Stimulated activated memory B cell treated with anti-CD40 and anti-IgM and Interleukin-4, amounts not matched to agents 10 μg/mL and 1 μg/mL and 100 μg/mL, for 72 hours (primary cell): ENCODE measurements around the gene SLC29A2.
"Not testable (repeated sequence)": the region's sequence is repeated elsewhere in the genome, so short reads cannot be mapped to it uniquely, and the experiment has no call there.

Experiments used
- ATAC-seq: fragments of 150-1000 bp; cut with Tn5 transposase; 2 replicates; pipeline ENCODE4 v1.10.0; 2021
- H3K27ac Mint-ChIP-seq: one replicate; pipeline ENCODE4 v1.8.0; 2022; ENCODE audit warnings: mild to moderate bottlenecking, mixed read lengths
- H3K27me3 Mint-ChIP-seq: one replicate; pipeline ENCODE4 v1.8.0; 2022; ENCODE audit warnings: mixed read lengths
- H3K36me3 Mint-ChIP-seq: one replicate; pipeline ENCODE4 v1.8.0; 2022; ENCODE audit warnings: mixed read lengths
- H3K4me1 Mint-ChIP-seq: one replicate; pipeline ENCODE4 v1.8.0; 2022; ENCODE audit warnings: mixed read lengths
- H3K4me3 Mint-ChIP-seq: one replicate; pipeline ENCODE4 v1.8.0; 2022; ENCODE audit warnings: mild to moderate bottlenecking, moderate library complexity, mixed read lengths
- H3K9me3 Mint-ChIP-seq: one replicate; pipeline ENCODE4 v1.8.0; 2022; ENCODE audit warnings: mixed read lengths

Gene SLC29A2

DNA sequence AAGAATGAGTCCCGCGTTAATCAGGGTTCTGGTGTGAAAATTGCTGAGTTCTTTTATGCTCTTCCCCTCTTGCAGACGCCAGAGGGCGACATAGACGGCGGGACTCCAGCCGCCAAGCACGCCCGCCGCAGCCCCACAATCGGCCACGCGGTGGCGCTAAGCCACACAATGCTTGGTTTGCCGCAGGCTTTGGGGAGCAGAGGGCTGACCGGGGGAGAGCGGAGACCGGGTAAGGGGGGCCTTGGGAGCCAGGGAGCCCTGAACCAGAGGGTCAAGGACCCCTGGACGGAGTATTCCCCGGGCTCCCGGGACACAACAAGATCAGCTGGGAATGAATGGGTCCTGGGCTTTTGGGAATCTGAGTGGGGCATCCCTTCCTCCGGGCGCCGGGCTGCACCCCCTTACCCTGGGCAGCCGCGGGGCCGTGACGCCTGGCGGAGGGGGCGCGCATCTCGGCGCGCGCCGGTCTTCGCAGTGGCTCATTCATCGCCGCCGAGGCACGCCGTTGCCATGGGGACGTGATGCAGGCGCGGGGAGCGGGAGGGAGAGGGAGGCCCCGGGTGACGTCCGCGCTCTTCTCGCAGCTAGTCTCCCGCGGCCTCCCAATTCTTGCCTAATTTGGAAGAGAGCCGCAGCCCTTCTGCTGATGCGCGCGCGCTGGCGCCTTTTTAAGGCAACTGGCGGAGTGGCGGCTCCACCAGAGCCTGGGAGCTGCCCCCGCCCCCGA lies 37.1 kb upstream of the SLC29A2 start:
- Mint-ChIP-seq H3K4me1 (peaks cover 6% of the 10 kb centered on the region), H3K27me3 (peaks cover 74% of the 10 kb centered on the region), H3K9me3 (no peaks in the 10 kb centered on the region), H3K27ac (no peak overlapping the region), H3K4me3 (peak overlapping the region; percentile 81), H3K36me3 (no peaks in the 10 kb centered on the region)
- ATAC-seq = peak; percentile 90

DNA sequence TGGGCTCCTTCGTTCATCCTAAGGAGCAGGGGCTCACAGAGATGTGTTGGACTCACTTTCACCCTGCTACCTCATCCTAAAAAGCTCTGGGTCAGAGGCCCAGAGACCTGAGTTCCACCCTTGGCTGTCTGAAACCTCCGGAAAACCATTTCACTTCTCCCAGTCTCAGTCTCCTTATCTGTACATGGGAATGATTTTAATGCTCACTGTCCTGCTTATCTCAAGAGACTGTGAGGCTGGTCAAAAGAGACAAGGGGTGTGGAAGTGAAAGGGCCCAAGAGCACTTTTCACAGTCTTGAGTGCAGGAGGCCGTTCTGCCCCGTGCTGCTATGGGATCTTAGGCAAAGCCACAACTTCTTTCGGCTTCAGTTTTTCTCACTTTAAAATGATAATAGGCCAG lies 36.1 kb upstream of the SLC29A2 start:
- no peaks in the 10 kb centered on the region for H3K36me3 Mint-ChIP-seq
- no peak overlapping the region for H3K27ac Mint-ChIP-seq
- no peaks in the 10 kb centered on the region for H3K9me3 Mint-ChIP-seq
- H3K27me3 Mint-ChIP-seq = peaks cover 73% of the 10 kb centered on the region
- no peak overlapping the region for H3K4me3 Mint-ChIP-seq
- peaks cover 6% of the 10 kb centered on the region for H3K4me1 Mint-ChIP-seq
- ATAC-seq = no peak

DNA sequence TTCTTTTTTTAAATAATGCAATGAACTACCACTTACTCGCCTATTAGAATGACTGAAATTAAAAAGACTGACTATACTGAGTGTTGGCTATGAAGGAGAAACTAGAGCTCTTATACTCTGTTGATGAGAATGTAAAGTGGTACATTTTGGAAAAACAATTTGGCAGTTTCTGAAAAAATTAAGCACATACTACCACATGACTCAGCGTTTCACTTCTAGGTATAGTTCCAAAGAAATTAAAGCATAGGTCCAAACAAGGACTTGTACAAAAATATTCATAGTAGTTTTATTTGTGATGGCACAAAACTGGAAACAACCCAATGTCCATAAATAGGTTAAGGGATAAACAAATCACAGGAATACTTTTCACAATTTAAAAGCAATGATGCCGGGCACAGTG lies 22.4 kb upstream of the SLC29A2 start:
- H3K4me3 Mint-ChIP-seq = no peak overlapping the region
- H3K27ac Mint-ChIP-seq = no peak overlapping the region
- ATAC-seq = no peak
- H3K9me3 Mint-ChIP-seq = no peaks in the 10 kb centered on the region
- H3K4me1 Mint-ChIP-seq = peaks cover 8% of the 10 kb centered on the region
- H3K36me3 Mint-ChIP-seq = no peaks in the 10 kb centered on the region
- H3K27me3 Mint-ChIP-seq = peaks cover 32% of the 10 kb centered on the region

DNA sequence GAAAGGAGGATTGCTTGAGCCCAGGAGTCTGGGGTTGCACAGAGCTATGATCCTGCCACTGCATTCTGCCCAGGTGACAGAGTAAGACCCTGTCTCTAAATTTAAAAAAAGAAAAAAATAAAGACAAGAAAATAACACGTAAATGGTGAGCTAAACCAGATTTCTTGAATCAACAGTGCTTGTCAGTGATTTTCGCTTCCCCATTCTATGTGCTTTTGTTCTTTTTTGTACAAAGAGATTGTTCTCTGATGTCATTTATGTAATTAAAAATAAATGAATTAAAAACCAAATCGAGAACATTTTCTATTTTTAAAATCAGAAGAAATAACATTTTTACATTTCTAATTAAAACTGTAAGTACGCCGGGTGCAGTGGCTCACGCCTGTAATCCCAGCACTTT lies 19.8 kb upstream of the SLC29A2 start:
- no peak for ATAC-seq
- H3K4me3 Mint-ChIP-seq = no peak overlapping the region

DNA sequence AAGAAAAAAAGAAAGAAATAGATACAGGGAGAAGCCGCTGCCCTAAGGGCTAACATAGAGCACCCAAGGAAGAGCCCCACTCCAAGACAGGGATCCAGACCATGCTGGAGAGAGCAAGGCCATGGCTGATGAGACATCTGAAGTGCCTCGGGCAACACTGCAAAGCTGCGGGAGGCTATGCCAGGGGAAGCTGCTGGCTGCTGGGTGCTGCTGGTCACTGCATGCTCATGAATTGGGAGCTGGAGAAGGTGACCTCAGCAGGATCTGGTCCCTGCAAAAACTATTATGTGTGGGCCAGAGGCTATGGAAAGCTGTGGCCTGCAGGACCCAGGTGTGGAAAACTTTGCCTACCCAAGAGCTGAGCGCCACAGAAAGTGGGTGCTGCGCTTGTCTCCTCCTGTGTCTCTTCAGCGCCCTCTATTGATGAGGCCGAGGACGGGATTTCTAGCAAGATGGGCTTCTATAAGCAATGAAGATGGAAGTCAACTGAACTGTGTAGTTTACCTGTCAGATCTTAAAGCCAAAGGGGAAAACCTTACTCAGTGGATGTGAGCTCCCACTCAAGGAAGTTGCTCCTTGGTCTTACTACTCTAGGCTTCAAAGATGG lies 17.3 kb upstream of the SLC29A2 start:
- Mint-ChIP-seq H3K36me3 (no peaks in the 10 kb centered on the region), H3K9me3 (no peaks in the 10 kb centered on the region)

More for the DNA sequence above, 19.8 kb upstream of the SLC29A2 start:
- Mint-ChIP-seq H3K36me3 (no peaks in the 10 kb centered on the region), H3K27me3 (peaks cover 31% of the 10 kb centered on the region), H3K27ac (no peak overlapping the region), H3K4me1 (peaks cover 10% of the 10 kb centered on the region), H3K9me3 (no peaks in the 10 kb centered on the region)

DNA sequence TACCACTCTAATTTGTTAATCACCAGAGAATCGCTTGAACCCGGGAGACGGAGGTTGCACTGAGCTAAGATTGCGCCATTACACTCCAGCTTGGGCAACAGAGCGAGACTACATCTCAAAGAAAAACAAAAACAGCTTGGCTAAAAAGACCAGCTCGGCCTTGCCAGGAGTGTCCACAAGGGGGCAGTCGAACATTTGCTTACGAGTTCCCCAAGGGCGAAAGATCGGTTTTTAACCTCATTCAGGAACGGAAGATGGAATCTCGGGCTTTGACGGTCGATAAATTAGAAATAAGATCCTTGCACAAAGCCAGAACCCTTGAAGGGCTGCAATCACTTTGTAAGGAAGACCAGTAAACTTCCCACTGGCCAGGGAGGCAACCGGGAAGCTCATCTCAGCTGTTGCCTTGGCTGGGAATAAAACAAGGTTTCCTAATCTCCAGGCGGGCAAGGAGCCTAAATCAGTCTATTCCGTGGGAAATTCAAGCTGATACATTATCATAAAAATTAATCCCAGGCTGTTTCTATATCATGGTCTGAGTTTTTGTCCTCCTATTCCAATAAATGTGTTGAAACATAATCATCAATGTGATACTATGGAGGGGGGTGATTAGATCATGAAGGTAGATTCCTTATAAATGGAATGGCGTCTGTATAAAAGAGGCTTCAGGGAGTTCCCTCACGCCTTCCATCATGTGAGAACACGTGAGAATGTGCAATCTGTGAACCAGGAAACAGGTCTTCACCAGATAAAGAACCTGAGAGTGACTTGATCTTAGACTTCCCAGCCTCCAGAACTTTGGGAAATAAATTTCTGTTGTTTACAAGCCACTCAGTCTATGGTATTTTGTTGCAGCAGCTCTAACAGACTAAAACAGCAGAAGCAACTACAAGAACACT lies 14.9 kb upstream of the SLC29A2 start:
- H3K27ac Mint-ChIP-seq = no peak overlapping the region
- peaks cover 20% of the 10 kb centered on the region for H3K27me3 Mint-ChIP-seq
- no peaks in the 10 kb centered on the region for H3K9me3 Mint-ChIP-seq
- H3K36me3 Mint-ChIP-seq = no peaks in the 10 kb centered on the region
- ATAC-seq = peak; percentile 68
- H3K4me1 Mint-ChIP-seq = peaks cover 15% of the 10 kb centered on the region
- H3K4me3 Mint-ChIP-seq = no peak overlapping the region

More for the DNA sequence above, 17.3 kb upstream of the SLC29A2 start:
- Mint-ChIP-seq H3K4me3 (no peak overlapping the region), H3K27me3 (peaks cover 20% of the 10 kb centered on the region), H3K4me1 (peaks cover 15% of the 10 kb centered on the region), H3K27ac (no peak overlapping the region)
- ATAC-seq = peak; percentile 53

DNA sequence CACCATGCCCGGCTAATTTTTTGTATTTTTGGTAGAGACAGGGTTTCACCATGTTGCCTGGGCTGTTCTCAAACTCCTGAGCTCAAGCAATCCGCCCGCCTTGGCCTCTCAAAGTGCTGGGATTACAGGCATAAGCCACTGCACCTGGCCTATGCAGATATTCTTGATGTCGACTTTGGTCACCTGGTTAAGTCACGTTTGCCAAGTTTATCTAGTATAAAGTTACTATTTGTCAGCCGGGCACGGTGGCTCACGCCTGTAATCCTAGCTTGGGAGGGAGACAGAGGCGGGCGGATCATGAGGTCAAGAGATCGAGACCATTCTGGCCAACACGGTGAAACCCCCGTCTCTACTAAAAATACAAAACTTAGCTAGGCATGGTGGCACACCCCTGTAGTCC lies 12.8 kb upstream of the SLC29A2 start:
- not testable (repeated sequence) for H3K4me1 Mint-ChIP-seq, H3K4me3 Mint-ChIP-seq, H3K36me3 Mint-ChIP-seq, H3K27ac Mint-ChIP-seq, ATAC-seq, H3K9me3 Mint-ChIP-seq
- H3K27me3 Mint-ChIP-seq = peaks cover 10% of the 10 kb centered on the region

DNA sequence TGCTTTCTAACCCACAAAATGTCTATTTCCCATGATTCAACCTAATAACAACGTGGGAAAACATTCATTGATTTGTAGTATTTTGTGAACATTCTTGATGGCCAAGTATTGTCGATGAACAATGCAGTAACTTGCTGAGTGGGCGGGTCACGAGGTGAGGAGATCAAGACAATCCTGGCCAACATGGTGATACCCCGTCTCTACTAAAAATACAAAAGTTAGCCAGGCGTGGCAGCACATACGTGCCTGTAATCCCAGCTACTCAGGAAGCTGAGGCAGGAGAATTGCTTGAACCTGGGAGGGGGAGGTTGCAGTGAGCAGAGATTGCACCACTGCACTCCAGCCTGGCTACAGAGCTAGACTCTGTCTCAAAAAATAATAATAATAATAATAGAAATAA lies 8.7 kb upstream of the SLC29A2 start:
- not testable (repeated sequence) for H3K4me3 Mint-ChIP-seq, H3K4me1 Mint-ChIP-seq, ATAC-seq, H3K27ac Mint-ChIP-seq, H3K36me3 Mint-ChIP-seq, H3K9me3 Mint-ChIP-seq, H3K27me3 Mint-ChIP-seq

DNA sequence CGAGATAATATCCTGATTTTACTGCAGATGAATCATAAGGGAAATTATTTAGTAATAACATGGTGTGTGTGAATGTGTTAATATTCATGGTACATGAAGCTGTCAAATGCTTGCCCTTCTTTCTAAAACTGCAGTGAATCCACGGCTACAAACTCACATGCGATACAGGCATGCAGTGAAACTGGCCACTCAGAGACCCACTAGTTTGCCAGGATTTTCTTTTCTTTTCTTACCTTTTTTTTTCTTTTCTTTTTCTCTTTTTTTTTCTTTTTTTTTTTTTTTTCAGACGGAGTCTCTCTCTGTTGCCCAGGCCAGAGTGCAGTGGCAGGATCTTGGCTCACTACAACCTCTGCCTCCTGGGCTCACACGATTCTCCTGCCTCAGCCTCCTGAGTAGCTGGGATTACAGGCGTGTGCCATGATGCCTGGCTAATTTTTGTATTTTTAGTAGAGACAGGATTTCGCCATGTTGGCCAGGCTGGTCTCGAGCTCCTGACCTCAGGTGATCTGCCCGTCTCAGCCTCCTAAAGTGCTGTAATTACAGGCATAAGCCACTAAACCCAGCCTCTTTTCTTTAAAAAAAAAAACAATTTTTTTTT lies 2.2 kb upstream of the SLC29A2 start:
- H3K36me3 Mint-ChIP-seq, H3K4me3 Mint-ChIP-seq, ATAC-seq, H3K9me3 Mint-ChIP-seq, H3K27ac Mint-ChIP-seq, H3K4me1 Mint-ChIP-seq, H3K27me3 Mint-ChIP-seq: not testable (repeated sequence)

DNA sequence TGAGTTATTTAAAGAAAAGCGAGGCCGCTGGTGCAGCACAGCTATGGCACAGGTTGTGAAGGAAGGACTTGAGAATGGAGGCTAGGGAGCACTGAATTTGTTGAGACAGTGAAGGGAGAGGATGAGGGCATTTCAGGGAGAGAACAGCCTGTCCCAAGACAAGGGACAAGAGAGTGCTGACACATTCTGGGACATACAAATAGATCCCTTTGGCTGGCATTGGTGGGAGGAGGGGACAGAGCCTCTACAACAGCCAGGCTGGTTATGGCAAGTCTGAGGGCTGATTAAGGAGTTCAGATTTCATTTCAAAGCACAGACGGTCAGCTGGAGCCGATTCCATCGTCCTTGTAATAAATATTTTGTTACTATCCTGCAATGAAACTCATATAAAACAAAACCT lies 1.7 kb upstream of the SLC29A2 start:
- H3K4me3 Mint-ChIP-seq = no peak overlapping the region
- no peak overlapping the region for H3K27ac Mint-ChIP-seq
- ATAC-seq = no peak

DNA sequence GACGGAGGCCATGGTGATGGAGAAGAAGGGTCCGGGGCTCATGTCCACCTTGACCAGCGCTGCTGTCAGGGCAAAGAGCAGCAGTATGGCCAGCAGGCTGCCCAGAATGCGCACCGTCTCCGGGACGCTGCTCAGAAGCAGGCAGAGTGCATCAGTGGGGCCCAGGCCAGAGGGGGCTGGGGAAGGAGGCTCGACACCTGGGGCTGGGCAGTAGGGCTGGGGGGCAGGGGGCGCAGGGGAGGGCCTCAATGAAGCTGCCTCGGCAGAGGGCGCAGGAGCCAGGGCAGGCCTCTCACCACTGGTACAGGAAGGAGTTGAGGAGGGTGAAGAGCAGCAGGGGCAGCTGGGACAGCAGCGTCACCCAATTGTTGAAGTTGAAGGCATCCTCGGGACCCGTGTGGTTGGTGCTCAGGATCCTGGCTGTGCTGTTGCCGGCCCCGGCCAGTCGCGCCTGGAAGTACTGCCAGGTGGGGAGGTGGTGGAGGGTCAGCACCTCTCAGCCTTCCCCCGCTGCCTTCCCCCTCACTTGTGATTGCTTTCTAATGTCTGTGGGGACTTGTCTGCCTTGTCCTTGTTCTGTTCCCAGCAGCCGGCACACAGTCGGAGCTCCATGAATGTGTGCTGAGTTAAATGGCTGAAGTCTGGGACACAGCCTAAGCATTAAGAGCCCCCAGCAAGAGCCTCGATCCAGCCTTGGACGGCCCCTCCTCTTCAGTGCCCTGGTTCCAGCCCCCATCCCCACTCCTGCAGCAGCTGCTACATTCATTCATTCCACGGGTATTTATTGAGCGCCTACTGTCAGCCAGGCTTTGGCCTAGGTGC lies 2.3 kb downstream of the SLC29A2 start:
- H3K9me3 Mint-ChIP-seq = no peaks in the 10 kb centered on the region
- H3K4me1 Mint-ChIP-seq = peaks cover 7% of the 10 kb centered on the region
- ATAC-seq = no peak
- H3K4me3 Mint-ChIP-seq = no peak overlapping the region
- no peak overlapping the region for H3K27ac Mint-ChIP-seq
- H3K27me3 Mint-ChIP-seq = no peaks in the 10 kb centered on the region
- peaks cover 16% of the 10 kb centered on the region for H3K36me3 Mint-ChIP-seq

More for the DNA sequence above, 1.7 kb upstream of the SLC29A2 start:
- H3K27me3 Mint-ChIP-seq = no peaks in the 10 kb centered on the region
- H3K36me3 Mint-ChIP-seq = peaks cover 11% of the 10 kb centered on the region
- no peaks in the 10 kb centered on the region for H3K9me3 Mint-ChIP-seq
- H3K4me1 Mint-ChIP-seq = peaks cover 7% of the 10 kb centered on the region

DNA sequence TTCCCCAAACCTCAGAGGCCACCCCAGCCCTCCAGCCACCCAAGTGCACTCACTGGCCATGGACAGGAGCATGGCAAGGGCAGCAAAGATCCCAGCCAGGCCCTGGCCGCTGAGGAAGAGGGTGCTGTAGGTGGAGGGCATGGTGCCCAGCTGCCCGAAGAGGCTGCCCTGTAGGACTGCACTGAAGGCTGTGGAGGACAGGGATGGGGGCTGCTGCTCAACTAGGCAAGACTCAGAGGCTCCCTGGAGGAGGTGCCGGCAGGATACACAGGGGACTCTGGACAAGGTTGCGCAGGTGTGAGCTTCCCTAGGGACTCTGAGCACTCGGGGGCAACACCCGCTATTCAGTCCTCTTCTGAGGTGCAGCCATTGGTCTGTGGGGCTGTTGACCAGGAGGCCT lies 3.1 kb downstream of the SLC29A2 start:
- peaks cover 7% of the 10 kb centered on the region for H3K4me1 Mint-ChIP-seq
- no peaks in the 10 kb centered on the region for H3K9me3 Mint-ChIP-seq
- no peak overlapping the region for H3K27ac Mint-ChIP-seq
- H3K27me3 Mint-ChIP-seq = no peaks in the 10 kb centered on the region
- H3K4me3 Mint-ChIP-seq = no peak overlapping the region
- peaks cover 16% of the 10 kb centered on the region for H3K36me3 Mint-ChIP-seq
- ATAC-seq = no peak

DNA sequence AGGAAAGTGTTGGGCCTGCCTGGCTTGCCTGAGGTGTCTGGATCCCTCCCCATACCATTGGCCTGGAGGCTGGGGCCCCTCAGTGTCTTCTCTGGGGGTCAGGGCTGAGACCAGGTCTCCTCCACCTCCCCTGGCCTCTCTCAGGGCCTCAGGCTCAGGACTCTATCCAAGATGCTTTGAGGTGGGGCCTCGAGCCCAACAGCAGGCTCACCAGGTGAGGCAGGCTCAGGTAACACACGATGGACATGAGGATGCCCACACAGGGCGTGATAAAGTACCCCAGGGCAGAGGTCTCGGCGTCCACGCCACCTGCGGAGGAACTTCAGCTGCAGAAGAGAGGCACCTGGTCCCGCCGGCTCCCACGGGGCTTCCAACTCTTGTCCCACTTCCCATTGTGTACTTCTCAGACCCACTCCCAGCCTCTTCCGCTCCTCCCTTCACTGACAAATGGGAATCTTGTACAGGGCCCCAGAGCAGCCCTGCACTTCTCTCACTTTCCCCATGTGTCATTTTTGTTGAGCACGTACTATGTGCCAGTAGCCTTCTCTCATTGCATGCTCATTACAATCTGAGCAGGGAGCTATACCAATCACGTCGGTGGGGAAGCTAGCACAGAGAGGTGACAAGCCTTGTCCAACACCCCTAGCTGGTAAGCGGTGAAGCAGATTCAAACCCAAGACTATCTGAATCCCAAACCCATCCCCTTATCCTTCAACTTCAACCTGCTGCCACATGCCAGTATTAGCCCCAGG lies 3.8 kb downstream of the SLC29A2 start:
- no peak for ATAC-seq
- peaks cover 7% of the 10 kb centered on the region for H3K4me1 Mint-ChIP-seq
- no peaks in the 10 kb centered on the region for H3K9me3 Mint-ChIP-seq
- H3K4me3 Mint-ChIP-seq = no peak overlapping the region
- H3K27me3 Mint-ChIP-seq = no peaks in the 10 kb centered on the region
- peaks cover 21% of the 10 kb centered on the region for H3K36me3 Mint-ChIP-seq
- no peak overlapping the region for H3K27ac Mint-ChIP-seq

DNA sequence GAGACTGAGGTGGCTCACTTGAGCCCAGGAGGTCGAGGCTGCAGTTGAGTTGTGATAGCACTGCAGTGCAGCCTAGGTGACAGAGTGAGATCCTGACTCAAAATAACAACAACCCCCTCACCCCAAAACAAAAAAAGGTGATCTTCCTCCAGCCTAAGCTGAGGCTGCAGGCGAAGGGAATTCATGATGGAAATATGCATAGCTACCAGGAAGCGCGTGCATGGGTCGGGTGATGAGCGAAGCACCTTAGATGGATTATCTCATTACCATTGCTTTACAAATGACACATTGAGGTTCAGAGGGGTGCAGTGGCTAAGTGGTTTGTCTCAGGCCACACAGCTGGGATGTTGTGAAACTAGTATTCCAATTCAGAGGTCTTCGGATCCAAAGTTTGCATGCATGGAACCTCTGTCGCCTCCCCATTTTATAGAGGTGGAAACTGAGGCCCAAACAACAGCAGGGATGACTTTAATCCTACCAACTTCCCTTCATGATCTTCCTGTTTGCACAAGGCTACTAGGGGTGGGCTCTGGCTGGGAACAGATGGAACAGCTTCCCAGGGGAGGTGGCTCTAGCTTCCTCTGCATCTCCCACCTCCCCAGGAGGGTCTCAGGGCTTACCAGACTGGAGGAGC lies 4.6 kb downstream of the SLC29A2 start:
- H3K4me3 Mint-ChIP-seq = no peak overlapping the region
- no peaks in the 10 kb centered on the region for H3K9me3 Mint-ChIP-seq
- H3K27me3 Mint-ChIP-seq = no peaks in the 10 kb centered on the region
- H3K36me3 Mint-ChIP-seq = peaks cover 28% of the 10 kb centered on the region
- ATAC-seq = no peak
- H3K4me1 Mint-ChIP-seq = peaks cover 7% of the 10 kb centered on the region
- no peak overlapping the region for H3K27ac Mint-ChIP-seq
